ENCODE results near the gene NKX6-2. TPM values are rescaled to one million over a fixed set of nuclear protein-coding genes. Genes with fewer than 3 reads are reported as not detected.

The NKX6-2 gene
- total RNA-seq, 2 donors from 2014 or later, result 5.0 TPM; not detected in 1

GRCh38 chr10:132810141-132810806 lies 24.3 kb upstream of the NKX6-2 start:
- WGBS, result 83% methylated on average over 21 of the region's 39 CpGs
- Histone ChIP-seq H3K27ac (no peak overlapping the region), H3K9me3 (no peaks in the 10 kb centered on the region), H3K27me3 (replicated peaks; ENCODE audit: insufficient read depth) (peaks cover 5% of the 10 kb centered on the region), H3K4me1 (replicated peaks) (no peaks in the 10 kb centered on the region), H3K36me3 (no peaks in the 10 kb centered on the region), H3K4me3 (no peak overlapping the region)
- intact Hi-C loops (cut with DNase I), result no loop called here
- TF ChIP-seq POLR2A (IDR thresholded peaks at IDR 0.05) (no peak), CTCF (IDR thresholded peaks at IDR 0.05) (no peak), POLR2AphosphoS5 (IDR thresholded peaks at IDR 0.05) (no peak)
- DNase-seq (ENCODE audit: low spot score), result no peak

- Histone ChIP-seq H3K27me3 (replicated peaks; ENCODE audit: insufficient read depth) (peaks cover 5% of the 10 kb centered on the region), H3K27ac (no peak overlapping the region), H3K4me3 (no peak overlapping the region)
These were observed 23.5 kb upstream of the NKX6-2 start for GRCh38 chr10:132809232-132810140.

GRCh38 chr10:132808383-132809231 lies 22.7 kb upstream of the NKX6-2 start:
- no peak overlapping the region for H3K27ac ChIP-seq
- no peaks in the 10 kb centered on the region for H3K9me3 ChIP-seq
- H3K36me3 ChIP-seq, result no peaks in the 10 kb centered on the region
- WGBS, result 44% methylated on average over 42 of the region's 42 CpGs
- no peaks in the 10 kb centered on the region for H3K4me1 ChIP-seq (replicated peaks)
- H3K27me3 ChIP-seq (replicated peaks; ENCODE audit: insufficient read depth), result peaks cover 5% of the 10 kb centered on the region
- no peak overlapping the region for H3K4me3 ChIP-seq
- TF ChIP-seq POLR2AphosphoS5 (IDR thresholded peaks at IDR 0.05) (no peak), CTCF (IDR thresholded peaks at IDR 0.05) (no peak), POLR2A (IDR thresholded peaks at IDR 0.05) (no peak)
- no peak for DNase-seq (ENCODE audit: low spot score)
- intact Hi-C loops (cut with DNase I), result no loop called here

More at GRCh38 chr10:132809232-132810140, 23.5 kb upstream of the NKX6-2 start:
- intact Hi-C loops (cut with DNase I), result no loop called here
- Histone ChIP-seq H3K36me3 (no peaks in the 10 kb centered on the region), H3K9me3 (no peaks in the 10 kb centered on the region), H3K4me1 (replicated peaks) (no peaks in the 10 kb centered on the region)
- WGBS, result 84% methylated on average over 38 of the region's 38 CpGs
- TF ChIP-seq POLR2AphosphoS5 (IDR thresholded peaks at IDR 0.05), result no peak
- TF ChIP-seq CTCF (IDR thresholded peaks at IDR 0.05), result no peak
- no peak for TF ChIP-seq POLR2A (IDR thresholded peaks at IDR 0.05)
- DNase-seq (ENCODE audit: low spot score), result no peak

- TF ChIP-seq POLR2AphosphoS5 (IDR thresholded peaks at IDR 0.05), result no peak
- TF ChIP-seq CTCF (IDR thresholded peaks at IDR 0.05), result no peak
- TF ChIP-seq POLR2A (IDR thresholded peaks at IDR 0.05), result no peak
- Histone ChIP-seq H3K9me3 (no peaks in the 10 kb centered on the region), H3K27me3 (replicated peaks; ENCODE audit: insufficient read depth) (peaks cover 5% of the 10 kb centered on the region), H3K4me1 (replicated peaks) (no peaks in the 10 kb centered on the region), H3K4me3 (no peak overlapping the region), H3K27ac (no peak overlapping the region), H3K36me3 (no peaks in the 10 kb centered on the region)
- intact Hi-C loops (cut with DNase I), result no loop called here
- 94% methylated on average over 22 of the region's 27 CpGs for WGBS
- no peak for DNase-seq (ENCODE audit: low spot score)
These were observed 21.7 kb upstream of the NKX6-2 start for GRCh38 chr10:132807621-132808049.
